HG02759 (cell line): ENCODE data around the gene AK4.

Source experiments
- ATAC-seq: cut with Tn5 transposase; IDR thresholded peaks from one replicate; pipeline ENCODE4 v1.9.1; 2021; ENCODE audit warnings: mild to moderate bottlenecking, moderate library complexity; ENCODE audit not compliant: unreplicated experiment

AK4 gene

DNA sequence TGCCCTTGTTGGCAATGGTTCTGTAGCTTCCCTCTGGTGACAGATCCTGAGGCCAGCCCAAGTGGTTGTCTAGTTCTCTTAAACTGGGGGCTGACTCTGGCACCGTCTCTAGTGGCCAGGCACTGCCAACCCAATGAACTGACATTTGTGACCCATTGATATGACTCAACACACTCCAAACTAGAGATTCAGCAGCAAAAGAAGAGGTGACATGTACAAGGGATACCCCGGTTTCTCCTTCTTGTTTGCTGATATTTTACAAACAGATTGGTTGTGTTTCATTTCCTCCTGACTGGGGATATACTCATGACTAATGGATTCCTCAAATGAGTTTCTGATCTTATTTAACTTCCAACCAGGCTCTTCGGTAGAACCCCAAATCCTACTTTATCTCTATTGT is 95.5 kb downstream of the AK4 start:
- no peak for ATAC-seq

DNA sequence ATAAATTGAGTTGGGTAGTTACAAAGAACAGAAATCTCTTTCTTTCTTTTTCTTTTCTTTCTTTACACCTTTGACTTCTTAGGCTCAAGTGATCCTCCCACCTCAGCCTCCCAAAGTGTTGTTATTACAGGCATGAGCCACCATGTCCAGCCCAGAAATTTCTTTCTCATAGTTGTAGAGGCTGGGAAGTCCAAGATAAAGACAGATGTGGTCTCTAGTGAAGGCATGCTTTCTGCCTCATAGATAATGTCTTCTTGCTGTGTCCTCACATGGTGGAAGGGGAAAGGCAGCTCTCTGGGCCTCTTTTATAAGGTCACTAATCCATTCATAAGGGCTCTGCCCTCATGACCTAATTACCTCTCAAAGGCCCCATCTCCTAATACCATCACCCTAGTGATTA is 97.3 kb downstream of the AK4 start:
- no peak for ATAC-seq

DNA sequence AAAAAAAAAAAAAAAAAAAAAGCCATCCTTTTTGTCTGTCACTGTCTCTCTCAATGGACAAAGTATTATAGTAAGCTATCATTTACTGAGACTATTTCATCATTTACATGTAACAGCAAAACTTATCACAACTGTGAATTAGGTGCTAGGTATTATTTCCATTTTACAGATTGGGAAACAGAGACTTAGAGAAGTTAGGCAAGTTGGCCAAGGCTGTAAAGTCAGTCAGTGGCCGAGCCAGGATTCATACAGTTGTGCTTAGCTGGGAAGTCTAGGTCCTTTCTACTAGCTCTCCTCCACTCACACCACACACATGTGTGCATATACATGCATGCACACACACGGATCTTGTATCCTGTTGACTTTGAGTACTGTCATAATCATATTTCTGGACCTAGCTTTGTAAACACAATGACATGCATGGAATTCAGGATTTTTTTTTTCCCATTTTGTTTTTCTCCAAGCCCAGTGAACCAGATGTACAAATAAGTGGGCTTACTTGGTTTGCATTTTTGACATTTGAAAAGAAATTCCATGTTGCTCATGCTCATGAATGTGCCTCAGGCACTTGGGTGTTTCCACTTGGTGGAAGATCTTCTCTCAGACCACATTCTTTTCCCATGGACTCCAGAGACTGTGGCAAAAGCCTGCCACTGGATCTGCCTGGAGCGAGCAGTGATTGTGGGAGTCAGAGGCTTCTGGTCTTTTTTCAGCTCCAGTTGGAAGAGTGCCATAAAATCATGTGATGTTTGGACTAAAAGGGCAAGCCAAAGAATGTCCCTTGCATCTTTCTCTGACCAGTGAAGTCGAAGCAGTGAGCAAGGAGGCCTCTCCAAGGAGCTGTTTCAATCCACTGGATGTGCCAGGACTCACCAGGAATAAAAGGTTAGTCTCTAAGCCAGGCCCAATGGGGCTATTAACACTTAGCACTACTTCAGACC is 99.7 kb downstream of the AK4 start:
- no peak for ATAC-seq

DNA sequence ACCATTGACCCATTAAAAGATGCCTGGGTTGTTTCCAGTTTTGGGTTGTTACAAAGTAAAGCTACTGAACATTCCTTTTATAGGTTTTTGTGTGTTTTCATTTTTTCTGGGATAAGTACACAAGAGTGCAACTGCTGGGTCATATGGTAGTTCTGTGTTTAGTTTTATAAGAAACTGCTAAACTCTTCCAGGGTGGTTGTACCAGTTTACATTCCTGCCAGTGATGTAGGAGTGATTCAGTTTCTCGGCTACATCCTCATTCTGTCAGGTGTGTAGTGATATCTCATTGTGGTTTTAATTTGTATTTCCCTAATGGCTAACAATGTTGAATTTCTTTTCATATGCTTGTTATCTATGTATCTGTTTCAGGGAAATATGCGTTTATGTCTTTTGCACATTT is 102.8 kb downstream of the AK4 start:
- ATAC-seq, result no peak

DNA sequence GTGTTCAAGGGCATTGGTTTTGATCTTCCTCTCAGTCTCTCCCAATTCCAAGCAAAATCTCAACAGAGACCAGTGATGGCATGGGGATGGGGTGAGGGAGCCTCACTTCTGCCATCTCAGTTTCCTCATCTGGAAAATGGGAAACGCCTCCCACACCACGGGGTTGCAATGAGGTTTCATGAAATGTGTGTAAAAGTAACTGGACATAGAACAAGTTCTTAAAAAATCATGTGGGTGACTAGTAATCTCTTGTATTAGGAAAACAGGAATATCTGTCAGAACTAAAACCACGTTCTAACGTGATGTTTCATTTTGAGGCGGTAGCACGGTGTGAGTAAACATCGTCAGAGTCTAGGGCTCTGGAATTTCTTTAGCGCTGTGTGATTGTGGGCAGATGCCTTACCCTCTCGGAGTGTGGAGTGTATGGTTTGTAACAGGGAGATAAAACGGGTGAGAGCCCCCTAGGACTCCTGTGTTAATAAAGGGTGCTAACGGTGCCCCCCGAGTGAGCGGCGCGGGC is 105.9 kb downstream of the AK4 start:
- ATAC-seq, result peak; percentile 39

DNA sequence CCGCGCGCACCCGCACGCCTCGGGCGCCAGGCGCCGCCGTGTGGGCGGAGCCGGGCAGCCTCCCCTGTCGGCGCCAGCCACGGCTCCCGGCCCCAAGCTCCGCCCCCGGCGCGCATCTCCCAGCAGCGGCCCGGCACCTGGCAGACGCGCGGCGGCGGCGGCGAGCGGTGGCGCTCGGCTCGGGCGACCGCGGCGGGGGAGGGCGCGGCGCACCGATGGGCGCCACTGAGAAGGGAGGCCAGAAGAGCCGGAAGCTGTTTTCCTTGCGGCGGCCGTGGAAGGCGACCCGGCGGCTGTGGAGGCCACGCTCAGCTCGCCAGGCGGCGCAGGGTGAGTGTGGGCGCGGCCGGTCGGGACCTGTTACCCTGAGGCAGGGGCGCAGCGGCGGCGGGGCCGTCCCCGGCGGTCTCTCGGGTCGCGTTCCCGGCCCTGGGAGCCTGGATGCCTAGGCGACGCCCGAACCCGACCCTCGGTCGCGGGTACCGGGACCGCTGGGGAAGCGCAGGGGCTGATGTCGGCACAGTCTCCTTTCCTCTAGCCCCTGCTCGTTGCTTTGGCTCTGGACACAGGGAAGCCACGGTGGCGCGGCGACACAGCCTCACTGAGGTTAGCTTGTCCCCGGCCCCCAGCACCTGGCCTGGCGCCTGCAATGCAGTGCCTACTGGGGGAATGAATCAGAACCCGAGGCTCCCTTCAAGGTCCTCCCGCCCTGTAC is 106.5 kb downstream of the AK4 start:
- ATAC-seq, result peak; percentile 98

DNA sequence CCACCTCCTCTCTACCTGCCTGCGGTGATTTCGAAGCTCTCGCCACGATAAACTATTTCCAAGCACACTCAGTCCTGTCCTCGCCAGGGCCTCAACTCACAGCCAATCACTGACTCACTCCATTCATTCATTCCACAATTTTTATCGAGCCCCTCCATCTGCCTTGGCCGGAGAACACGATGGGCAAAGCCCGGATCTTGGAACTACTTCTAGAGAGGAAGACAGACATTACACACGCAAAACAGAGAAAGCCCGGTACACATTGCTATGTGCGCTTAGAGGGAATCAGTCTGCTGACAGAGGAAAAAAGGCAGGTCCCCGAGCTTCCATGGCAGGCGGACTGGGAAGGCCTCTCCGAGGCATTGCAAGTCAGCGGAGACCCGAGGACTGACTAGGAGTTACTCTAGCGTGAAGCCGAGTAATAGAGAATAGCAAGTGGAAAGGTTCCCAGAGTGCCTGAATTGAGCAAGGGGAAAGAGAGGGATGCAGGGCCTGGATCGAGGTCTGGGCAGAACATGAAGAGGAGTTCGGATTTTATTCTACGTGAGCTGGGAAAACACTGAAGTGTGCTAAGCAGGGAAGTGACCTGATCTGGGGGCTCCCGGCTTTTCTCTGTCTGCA is 107.1 kb downstream of the AK4 start:
- no peak for ATAC-seq

DNA sequence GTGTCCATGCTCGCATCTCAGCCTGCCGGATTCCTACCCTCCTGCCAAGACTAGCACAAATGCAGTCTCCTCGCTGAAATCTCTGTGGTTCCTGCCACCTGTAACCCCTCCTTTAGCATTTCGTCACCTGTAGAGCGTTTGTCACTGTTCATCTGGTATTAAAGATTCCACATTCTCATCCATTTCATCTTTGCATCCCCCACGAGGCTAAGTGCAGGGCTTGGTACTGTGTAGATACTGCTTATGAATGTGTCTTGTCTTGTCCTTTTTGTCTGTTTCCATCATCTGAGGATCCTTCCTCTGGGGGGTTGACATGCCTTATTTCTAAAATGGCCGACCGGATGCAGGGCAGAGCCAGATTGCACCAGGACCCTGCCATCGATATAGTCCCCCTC is 107.7 kb downstream of the AK4 start:
- ATAC-seq, result no peak

DNA sequence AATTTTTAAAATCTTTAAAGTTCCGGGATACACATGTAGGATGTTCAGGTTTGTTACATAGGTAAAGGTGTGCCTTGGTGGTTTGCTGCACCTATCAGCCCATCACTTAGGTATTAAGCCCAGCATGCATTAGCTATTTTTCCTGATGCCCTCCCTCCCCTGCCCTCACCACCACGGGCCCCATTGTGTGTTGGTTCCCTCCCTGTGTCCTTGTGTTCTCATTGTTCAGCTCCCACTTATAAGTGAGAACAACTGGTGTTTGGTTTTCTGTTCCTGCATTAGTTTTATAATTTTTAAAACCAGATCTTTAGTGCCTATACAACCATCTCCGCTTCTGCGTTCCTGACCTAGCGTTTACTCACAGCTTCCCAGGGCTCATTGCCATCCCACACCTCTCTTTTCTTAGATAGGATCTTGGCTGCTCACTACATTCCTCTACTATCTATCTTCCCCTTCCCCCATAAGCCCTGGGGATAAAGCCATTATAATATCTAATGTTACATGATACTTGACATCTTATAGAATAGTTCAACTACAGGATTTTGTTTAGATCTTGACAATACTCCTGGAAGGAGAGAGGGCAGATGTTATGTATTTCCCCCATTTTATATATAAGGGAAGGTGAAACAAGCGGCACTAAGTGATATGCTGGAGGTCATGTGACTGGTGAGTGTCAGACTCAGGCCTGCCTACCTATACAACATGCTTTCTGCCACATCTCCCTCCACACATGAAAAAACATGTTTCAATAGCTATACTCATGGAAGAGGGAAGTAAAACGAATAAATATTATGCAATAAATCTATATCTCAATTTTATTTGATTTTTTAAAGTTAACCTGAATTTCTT is 109.1 kb downstream of the AK4 start:
- ATAC-seq, result no peak

DNA sequence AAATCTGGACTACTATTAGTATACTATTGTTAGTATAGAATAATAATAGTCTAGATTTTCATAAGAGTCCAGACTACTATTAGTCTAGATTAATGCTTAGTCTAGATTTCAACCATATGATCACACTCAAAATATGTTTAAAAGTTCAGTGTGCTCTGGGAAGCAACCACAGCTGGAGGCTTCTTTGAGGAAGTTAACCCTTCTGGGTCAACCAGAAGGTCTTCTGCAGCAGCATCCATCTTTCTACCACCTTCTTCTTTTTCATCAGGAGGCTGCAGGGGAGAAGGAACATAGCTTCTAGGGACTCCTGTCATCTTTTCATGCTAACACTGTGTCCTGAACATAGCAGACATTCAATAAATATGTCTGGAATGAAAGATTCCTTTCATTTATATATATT is 110.1 kb downstream of the AK4 start:
- ATAC-seq, result no peak

DNA sequence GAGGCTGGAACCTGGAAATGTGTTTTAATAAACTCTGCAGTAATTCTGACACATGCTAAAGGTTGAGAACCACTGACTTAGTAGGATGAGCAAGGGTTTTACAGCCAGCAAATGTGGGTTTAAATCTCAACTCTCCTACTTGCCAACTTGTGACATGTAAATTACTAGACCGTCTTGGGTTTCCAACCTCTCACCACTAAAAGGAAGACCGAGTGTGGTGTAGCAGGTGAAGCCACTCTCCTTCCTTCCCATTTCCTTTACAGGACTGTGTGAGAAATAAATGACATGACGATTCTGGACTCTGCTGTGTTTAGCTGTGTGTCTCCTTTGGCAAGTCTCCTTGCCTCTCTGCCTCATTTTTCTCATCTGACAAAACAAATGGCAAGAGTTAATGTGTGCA is 111.8 kb downstream of the AK4 start:
- ATAC-seq, result no peak

DNA sequence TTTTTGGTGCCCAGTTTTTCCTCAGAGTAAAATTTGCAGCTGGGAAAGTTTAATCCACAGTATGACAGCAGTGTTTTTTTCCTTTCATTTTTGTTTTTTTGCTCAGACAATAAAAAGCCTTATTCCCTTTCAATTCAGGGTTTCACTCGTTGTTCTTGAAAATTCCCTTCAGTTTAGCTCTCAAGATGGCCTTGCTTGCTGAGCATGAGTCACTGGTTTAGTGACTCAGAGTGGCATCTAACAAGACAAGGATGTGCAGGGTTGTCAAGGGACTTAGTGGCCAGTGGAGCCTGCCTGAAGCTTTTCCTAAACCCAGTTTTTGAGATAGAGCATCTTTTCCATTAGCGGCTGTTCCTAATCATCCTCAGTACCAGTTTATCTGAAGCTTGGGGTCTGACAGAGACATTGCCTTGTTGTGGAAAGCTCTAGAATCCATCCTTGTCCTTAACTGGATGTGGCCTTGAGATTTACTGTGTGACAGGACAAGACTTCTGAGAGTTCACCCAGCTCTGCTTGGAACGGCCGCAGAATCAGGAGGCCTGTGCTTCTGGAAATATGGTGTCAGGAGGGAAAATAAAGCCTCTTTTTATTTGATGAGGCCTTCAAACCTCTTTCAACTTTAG is 113.0 kb downstream of the AK4 start:
- peak; percentile 61 for ATAC-seq

DNA sequence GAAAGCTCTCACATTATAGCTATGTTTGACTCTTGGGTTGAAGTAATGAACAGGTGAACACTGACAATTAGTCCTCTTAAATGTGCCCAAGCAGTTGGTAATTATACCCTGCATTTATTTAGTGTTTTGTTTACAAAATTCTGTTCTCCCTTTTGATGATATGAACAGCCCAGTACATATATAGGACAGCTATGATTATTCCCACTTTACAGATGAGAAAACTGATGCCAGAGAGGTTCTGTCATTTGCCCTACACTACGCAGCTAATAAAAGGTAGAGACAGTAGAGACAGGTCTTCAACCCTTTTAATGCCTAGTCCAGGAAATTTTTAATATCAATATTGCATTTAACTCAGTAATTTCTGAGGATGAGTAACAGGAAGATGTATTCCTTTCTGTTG is 115.3 kb downstream of the AK4 start:
- ATAC-seq, result no peak

DNA sequence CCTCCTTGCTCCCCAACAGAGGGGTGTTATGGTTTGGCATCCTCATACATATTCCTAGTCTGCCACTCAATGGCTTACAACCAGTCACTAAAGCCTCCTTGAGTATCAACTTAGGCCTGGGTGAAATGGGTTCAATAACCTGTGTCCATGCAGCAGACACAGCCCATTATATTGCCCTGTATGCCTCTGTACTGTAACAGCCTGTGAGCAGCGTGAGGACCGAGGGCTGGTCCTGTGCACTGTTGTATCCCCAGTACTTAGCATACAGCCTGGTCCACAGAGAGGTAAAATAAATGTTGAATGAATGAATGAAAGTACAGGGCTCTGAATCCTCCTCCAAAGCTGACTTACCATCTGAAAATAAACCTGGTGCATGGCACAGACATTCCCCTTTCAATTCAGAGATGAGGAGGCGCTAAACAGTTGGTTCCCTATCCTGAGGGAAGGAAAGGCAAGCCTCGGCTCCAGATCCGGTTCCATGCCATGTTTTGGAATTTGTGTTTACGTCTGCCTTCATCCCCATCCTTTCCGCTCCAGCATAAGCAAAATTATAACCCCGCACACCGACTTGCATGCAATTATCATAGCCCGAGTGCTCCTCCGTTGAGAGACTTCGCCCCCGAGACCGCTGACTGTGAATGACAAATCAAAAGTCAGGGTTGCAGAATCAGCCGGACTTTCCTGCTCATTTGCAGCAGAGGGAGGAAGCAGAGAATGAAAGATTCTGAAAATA is 116.4 kb downstream of the AK4 start:
- no peak for ATAC-seq

DNA sequence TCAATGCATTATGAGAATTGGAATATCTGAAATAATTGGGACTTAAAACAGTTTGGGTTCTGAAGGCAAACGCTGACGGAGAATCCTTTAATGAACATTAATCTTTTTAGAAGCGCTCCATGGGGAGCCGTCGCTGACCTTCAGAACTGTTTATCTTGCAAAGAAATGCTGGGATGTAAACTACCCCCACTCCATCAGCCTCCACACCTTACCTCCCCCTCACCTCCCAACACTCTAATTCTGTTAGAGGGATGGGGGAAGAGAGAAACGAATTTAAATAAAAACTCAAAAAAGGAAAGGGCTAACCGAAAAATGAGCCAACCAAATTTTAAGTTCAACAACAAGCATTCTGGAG is 117.3 kb downstream of the AK4 start:
- ATAC-seq, result no peak

DNA sequence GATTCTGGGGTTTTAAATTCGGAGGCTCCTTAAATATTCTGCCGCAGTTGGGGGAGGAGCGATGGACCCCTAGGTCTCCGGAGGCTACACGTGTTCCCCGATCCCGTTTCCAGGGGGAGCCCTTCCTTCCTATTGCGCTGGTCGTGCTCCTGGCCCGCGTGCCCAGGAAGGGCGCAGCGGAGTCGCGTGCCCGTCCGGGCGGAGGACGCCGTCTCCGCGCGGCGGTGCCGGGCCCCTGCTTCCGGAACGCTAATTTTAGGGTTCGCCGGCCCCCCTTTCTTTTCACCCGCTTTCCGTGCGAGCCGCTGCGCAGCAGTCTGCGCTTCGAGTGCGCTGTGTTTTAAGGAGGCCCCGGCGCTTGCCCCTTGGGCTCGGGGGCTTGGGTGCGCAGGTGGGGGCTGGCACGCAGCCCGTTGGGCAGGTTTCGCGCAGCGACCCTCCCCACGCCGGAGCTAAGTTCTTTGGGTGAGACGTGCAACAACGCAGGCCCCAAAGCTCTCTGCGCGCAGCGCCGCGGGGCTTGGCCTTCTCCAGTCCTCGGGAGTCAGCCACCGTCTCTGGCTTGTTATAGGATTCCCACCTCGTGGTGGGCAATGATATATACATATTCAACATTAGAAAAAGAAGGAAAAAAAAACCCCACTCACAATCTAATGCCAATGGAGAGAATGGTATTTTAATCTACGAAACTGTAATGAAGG is 117.8 kb downstream of the AK4 start:
- ATAC-seq, result peak; percentile 61

DNA sequence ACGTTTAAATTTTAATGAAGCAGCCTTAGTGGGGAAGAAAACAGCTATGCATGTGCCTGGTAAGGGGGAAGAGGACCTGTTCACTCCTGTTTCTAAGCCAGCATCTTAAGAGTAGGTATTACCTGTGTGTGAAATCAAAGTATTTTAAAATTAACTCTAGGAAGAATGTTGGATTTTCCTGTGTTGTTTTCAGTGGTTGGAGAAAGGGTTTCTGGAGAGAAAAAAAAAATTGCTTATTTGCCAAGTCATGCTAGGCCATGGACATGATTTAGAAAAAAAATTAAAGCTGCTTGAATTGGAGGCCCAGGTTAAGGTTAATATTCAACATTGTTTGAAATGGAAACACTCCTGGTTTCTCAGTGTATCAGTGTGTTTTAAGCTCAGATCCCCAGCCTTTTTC is 118.5 kb downstream of the AK4 start:
- ATAC-seq, result no peak

DNA sequence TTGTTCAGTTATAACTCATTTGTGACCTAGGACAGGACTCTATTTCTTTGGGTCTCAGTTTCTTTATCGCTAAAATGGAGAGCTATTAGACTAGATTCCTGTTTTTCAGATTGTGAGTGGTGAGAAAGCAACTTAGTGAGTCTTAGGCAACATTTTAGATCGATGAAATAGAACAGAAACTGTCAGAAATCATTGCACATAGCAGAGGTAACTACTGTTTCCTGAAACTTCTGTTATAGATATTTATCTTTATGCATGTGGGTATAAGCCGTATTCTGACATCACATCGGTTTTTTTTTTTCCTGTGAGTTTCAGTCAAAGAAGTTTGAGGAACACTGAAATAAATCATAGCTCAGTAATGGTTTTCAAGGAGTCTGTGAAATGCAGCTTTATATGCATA is 119.3 kb downstream of the AK4 start:
- ATAC-seq, result no peak

DNA sequence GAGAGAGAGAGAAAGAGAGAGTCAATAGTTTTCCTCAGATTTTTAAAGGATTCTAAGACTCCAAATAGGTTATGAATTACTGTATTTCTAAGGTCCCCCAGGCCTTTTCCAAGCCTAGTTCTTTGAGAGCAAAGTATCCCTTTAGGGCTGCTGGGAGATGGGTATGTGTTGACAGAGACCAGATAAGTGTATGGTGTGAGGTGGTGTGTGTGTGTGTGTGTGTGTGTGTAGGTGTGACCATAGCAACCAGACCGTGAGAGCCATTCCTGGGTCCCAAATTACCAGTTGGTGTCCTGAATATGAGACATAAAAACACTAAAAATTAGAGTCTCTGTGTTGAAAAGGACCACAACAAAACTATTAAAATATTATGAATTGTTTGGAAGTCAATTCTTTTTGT is 119.7 kb downstream of the AK4 start:
- ATAC-seq, result no peak
